Caco-2 (cell line): Measurements from ENCODE around the gene GALK2. TPM values are rescaled to one million over a fixed set of nuclear protein-coding genes. Genes with fewer than 3 reads are reported as not detected.
A peak's percentile ranks its signal among the peaks of the same experiment; 100 is the strongest.

Experiments
- BruUV-seq: library from RNA; stranded (reverse); fragments of 400-500 nt; replicated peaks from 2 replicates; lab custom pipeline; 2021; lab: Mats Ljungman, UMichigan
- CTCF ChIA-PET: fragments of 300-600 bp; sonication (Branson Sonifier 250); formaldehyde crosslinking; loops from one replicate; lab custom pipeline; 2022; ENCODE audit warnings: antibody characterized with exemption; lab: Charles Lee
- POLR2A ChIA-PET: fragments of 300-600 bp; sonication (Branson Sonifier 250); formaldehyde crosslinking; loops from one replicate; lab custom pipeline; 2022; ENCODE audit warnings: antibody characterized with exemption; lab: Charles Lee
- DNase-seq, 2 experiments: peaks; one replicate each; pipeline versions ENCODE4 v3.0.0 to v3.0.0-alpha.2; 2020 to 2022
- H3K27me3 ChIP-seq: replicated peaks from 2 replicates; pipeline ENCODE4 v1.6.0; 2011; ENCODE audit warnings: low read length; ENCODE audit not compliant: control insufficient read depth, insufficient read depth
- H3K36me3 ChIP-seq: 2 replicates; pipeline ENCODE4 v1.5.1; 2011; ENCODE audit warnings: low read length; ENCODE audit not compliant: control insufficient read depth, insufficient read depth
- H3K4me1 ChIP-seq: fragments of 250-450 bp; sonication (Bioruptor Pico); 2 replicates; pipeline ENCODE4 v1.5.1; 2020; ENCODE audit warnings: mild to moderate bottlenecking
- H3K4me3 ChIP-seq: 2 replicates; pipeline ENCODE4 v1.5.1; 2011; ENCODE audit warnings: low read depth, mild to moderate bottlenecking, control low read depth, low read length
- H3K9me3 ChIP-seq: fragments of 250-450 bp; sonication (Bioruptor Pico); 2 replicates; pipeline ENCODE4 v1.5.1; 2020; ENCODE audit warnings: mild to moderate bottlenecking, moderate library complexity
- H3K27ac Mint-ChIP-seq: one replicate; pipeline ENCODE4 v1.8.0; 2022; ENCODE audit warnings: mixed read lengths; ENCODE audit not compliant: unreplicated experiment
- H3K27me3 Mint-ChIP-seq: one replicate; pipeline ENCODE4 v1.8.0; 2022; ENCODE audit warnings: mixed read lengths; ENCODE audit not compliant: insufficient read depth, unreplicated experiment
- H3K36me3 Mint-ChIP-seq: one replicate; pipeline ENCODE4 v1.8.0; 2022; ENCODE audit warnings: mild to moderate bottlenecking, mixed read lengths; ENCODE audit not compliant: insufficient read depth, unreplicated experiment
- H3K4me1 Mint-ChIP-seq: one replicate; pipeline ENCODE4 v1.8.0; 2022; ENCODE audit warnings: low read depth, mixed read lengths; ENCODE audit not compliant: unreplicated experiment
- H3K4me3 Mint-ChIP-seq: one replicate; pipeline ENCODE4 v1.8.0; 2022; ENCODE audit warnings: mild to moderate bottlenecking, moderate library complexity, mixed read lengths; ENCODE audit not compliant: unreplicated experiment
- H3K9me3 Mint-ChIP-seq: one replicate; pipeline ENCODE4 v1.8.0; 2022; ENCODE audit warnings: mixed read lengths; ENCODE audit not compliant: unreplicated experiment
- CTCF ChIP-seq, 2 experiments: fragments of 200-600 bp in 1 of 2; IDR thresholded peaks; 1 replicate in 1 of 2; 2 replicates in 1 of 2; pipeline versions ENCODE4 v1.5.1 to v1.8.0; 2011 to 2022; ENCODE audit warnings: antibody characterized with exemption in 1 of 2, control low read depth in 1 of 2, inconsistent platforms in 1 of 2, low read depth in 1 of 2, low read length in 1 of 2, mild to moderate bottlenecking in 1 of 2, moderate library complexity in 1 of 2; ENCODE audit not compliant: insufficient read depth in 1 of 2, severe bottlenecking in 1 of 2, unreplicated experiment in 1 of 2
- intact Hi-C: fragments of 100-400 bp; cut with micrococcal nuclease; formaldehyde crosslinking; loops from one replicate; pipeline ENCODE4 v1.10.0; 2022; ENCODE audit not compliant: unreplicated experiment
- total RNA-seq: library from RNA; stranded (reverse); gene quantifications from 2 replicates; pipeline ENCODE4 v1.2.3, GENCODE V29; 2022

GALK2 gene
- total RNA-seq, 1 experiment from 2014 or later = 25.5 TPM

GRCh38 chr15:49232236-49232806 lies 62.3 kb downstream of the GALK2 start:
- POLR2A ChIA-PET = no interaction called here
- CTCF ChIA-PET = no interaction called here
- intact Hi-C loops = no loop called here

GRCh38 chr15:49235446-49236124 lies 65.5 kb downstream of the GALK2 start:
- peak in 1 of 2 experiments; percentile 54 for DNase-seq
- H3K4me3 ChIP-seq = no peak overlapping the region
- peak; percentile 49 to 56 for TF ChIP-seq CTCF (IDR thresholded peaks at IDR 0.05; ENCODE audit: insufficient read depth in 1 of 2, low read depth in 1 of 2, low read length in 1 of 2, severe bottlenecking in 1 of 2, unreplicated experiment in 1 of 2)
- Mint-ChIP-seq H3K4me3 (no peak overlapping the region), H3K36me3 (peaks cover 13% of the 10 kb centered on the region), H3K27me3 (no peaks in the 10 kb centered on the region), H3K27ac (no peak overlapping the region), H3K9me3 (no peaks in the 10 kb centered on the region), H3K4me1 (peaks cover 7% of the 10 kb centered on the region)
- H3K4me1 ChIP-seq = peaks cover 8% of the 10 kb centered on the region
- intact Hi-C loops = loop anchor here (1.0 to 2.0 kb wide), 3 partner anchors 187 to 910 kb away; no protein-coding TSS in a partner anchor
- ChIA-PET POLR2A (no interaction called here), CTCF (interaction anchor here (0.6 to 1.4 kb wide), 7 partner anchors 10 to 768 kb away, joined by 3 to 20 read pairs (median 3); partner anchors contain the start of genes FGF7 and GALK2)
- peaks cover 2% of the 10 kb centered on the region; the same call in 1 of the 2 replicates for H3K36me3 ChIP-seq
- H3K9me3 ChIP-seq = no peaks in the 10 kb centered on the region
- no TSS peak for BruUV-seq
- no peaks in the 10 kb centered on the region for H3K27me3 ChIP-seq

More at GRCh38 chr15:49232236-49232806, 62.3 kb downstream of the GALK2 start:
- Histone ChIP-seq H3K27me3 (no peaks in the 10 kb centered on the region), H3K4me1 (peaks cover 8% of the 10 kb centered on the region), H3K36me3 (no peaks in the 10 kb centered on the region), H3K9me3 (no peaks in the 10 kb centered on the region), H3K4me3 (no peak overlapping the region)
- Mint-ChIP-seq H3K4me1 (peaks cover 7% of the 10 kb centered on the region), H3K36me3 (peaks cover 15% of the 10 kb centered on the region), H3K9me3 (no peaks in the 10 kb centered on the region), H3K27ac (no peak overlapping the region), H3K27me3 (no peaks in the 10 kb centered on the region), H3K4me3 (no peak overlapping the region)
- BruUV-seq = no TSS peak
- DNase-seq = no peak
- no peak for TF ChIP-seq CTCF (IDR thresholded peaks at IDR 0.05; ENCODE audit: insufficient read depth in 1 of 2, low read depth in 1 of 2, low read length in 1 of 2, severe bottlenecking in 1 of 2, unreplicated experiment in 1 of 2)

GRCh38 chr15:49236869-49237268 lies 66.8 kb downstream of the GALK2 start:
- no peaks in the 10 kb centered on the region for H3K9me3 Mint-ChIP-seq
- BruUV-seq = no TSS peak
- no peak overlapping the region for H3K4me3 Mint-ChIP-seq
- intact Hi-C loops = no loop called here
- POLR2A ChIA-PET = no interaction called here
- H3K4me3 ChIP-seq = no peak overlapping the region
- H3K27me3 ChIP-seq = no peaks in the 10 kb centered on the region
- H3K36me3 Mint-ChIP-seq = peaks cover 5% of the 10 kb centered on the region
- H3K36me3 ChIP-seq = peaks cover 2% of the 10 kb centered on the region; the same call in 1 of the 2 replicates
- CTCF ChIA-PET = interaction anchor here (1.1 kb wide), 1 partner anchor 11 kb away, joined by 3 read pairs; no protein-coding TSS in a partner anchor
- TF ChIP-seq CTCF (IDR thresholded peaks at IDR 0.05; ENCODE audit: insufficient read depth in 1 of 2, low read depth in 1 of 2, low read length in 1 of 2, severe bottlenecking in 1 of 2, unreplicated experiment in 1 of 2) = no peak
- H3K4me1 Mint-ChIP-seq = peaks cover 7% of the 10 kb centered on the region
- no peak for DNase-seq
- H3K27me3 Mint-ChIP-seq = no peaks in the 10 kb centered on the region
- H3K27ac Mint-ChIP-seq = no peak overlapping the region
- H3K4me1 ChIP-seq = peaks cover 8% of the 10 kb centered on the region
- H3K9me3 ChIP-seq = no peaks in the 10 kb centered on the region
